ENCODE measurements around the gene PREP.

- TF ChIP-seq CTCF (IDR thresholded peaks at IDR 0.05 in 4 of 5, conservative IDR thresholded peaks at IDR 0.05 in 1 of 5) (no peak), POLR2A (IDR thresholded peaks at IDR 0.05) (no peak)
Observed at GRCh38 chr6:105370351-105370750, 32.5 kb downstream of the PREP start.
